Psoas muscle (tissue), 8 donors: ENCODE measurements around the gene RPS6KA2. TPM values are rescaled to one million over a fixed set of nuclear protein-coding genes. Genes with fewer than 3 reads are reported as not detected.

Experiments
- ATAC-seq, 4 donors: fragments of 200-7000 bp; cut with Tn5 transposase; one replicate each; pipeline ENCODE4 v1.9.1; 2020; ENCODE audit warnings: moderate library complexity in 3 of 4, mild to moderate bottlenecking in 2 of 4
- DNase-seq, 2 donors: peaks; one replicate each; pipeline ENCODE4 v3.0.0-alpha.2; 2020
- H3K27ac ChIP-seq: fragments of 200-600 bp; one replicate; pipeline ENCODE4 v1.8.0; 2022
- H3K27me3 ChIP-seq, 3 donors: fragments of 200-600 bp in 1 of 3; one replicate each; pipeline versions ENCODE4 v1.6.1 to v1.8.0; 2013 to 2022; ENCODE audit warnings: low read length in 2 of 3, mild to moderate bottlenecking in 2 of 3, moderate library complexity in 1 of 3; ENCODE audit not compliant: insufficient read depth in 3 of 3
- H3K36me3 ChIP-seq, 2 donors: fragments of 200-600 bp in 1 of 2; one replicate each; pipeline versions ENCODE4 v1.6.1 to v1.8.0; 2013 to 2022; ENCODE audit warnings: low read depth in 1 of 2, mild to moderate bottlenecking in 1 of 2, moderate library complexity in 1 of 2; ENCODE audit not compliant: insufficient read depth in 1 of 2
- H3K4me1 ChIP-seq: fragments of 200-600 bp; one replicate; pipeline ENCODE4 v1.8.0; 2022
- H3K4me3 ChIP-seq: fragments of 200-600 bp; one replicate; pipeline ENCODE4 v1.8.0; 2022; ENCODE audit warnings: mild to moderate bottlenecking
- H3K9me3 ChIP-seq: fragments of 200-600 bp; one replicate; pipeline ENCODE4 v1.8.0; 2022
- WGBS, 3 donors: extraction: QIAGEN DNeasy Blood & Tissue Kit; methylation state at CpG; one replicate each; pipeline versions ENCODE4 v1.1.6 to v1.1.7; 2013; 5-methylcytosine and 5-hydroxymethylcytosine counted together
- intact Hi-C, 2 donors: fragments of 100-400 bp; cut with DNase I; formaldehyde crosslinking; loops; one replicate each; pipeline versions ENCODE4 v1.11.0 to v1.14.2; 2022
- polyA plus RNA-seq, 3 donors: library from polyadenylated mRNA; stranded (reverse); fragments of 200-250 nt; gene quantifications; one replicate each; pipeline ENCODE4 v1.2.3, GENCODE V29; 2013
- total RNA-seq, 4 donors: library from RNA; stranded (reverse); fragmentation: NEBNext Ultra II Directional in 2 of 4; extraction: Animal tissue kit (Norgen Biotek cat#: 25700) in 2 of 4; gene quantifications; one replicate each; pipeline versions ENCODE4 v1.2.1 to v1.2.4, GENCODE V29; 2021 to 2023
- TF ChIP-seq, protein P1 (sequence below): fragments of 200-600 bp; IDR thresholded peaks from one replicate; pipeline ENCODE4 v1.8.0; 2022; ENCODE audit warnings: antibody characterized with exemption
- donor health status: healthy with polysubstance abuse.
- donor health status: DM: no; HTN: no; CAD: no; lungs with moderate emphysema.
- donor health status: Bipolar disorder and iron deficiency.
- donor health status: healthy.
- donor health status: DM: yes; HTN: yes; CAD: no.
- donor health status: DM: no; HTN: no; CAD: no.
- donor health status: DM: no; HTN: no; CAD: no.
- donor health status: DM: yes; HTN: yes; CAD: no.

RPS6KA2 gene
- total and polyA plus RNA-seq, 7 donors: 7.8 to 40.4 (median 20.0) TPM

- Histone ChIP-seq H3K4me1 (no peaks in the 10 kb centered on the region), H3K27ac (no peak overlapping the region), H3K36me3 (no peaks in the 10 kb centered on the region), H3K27me3 (no peaks in the 10 kb centered on the region), H3K4me3 (no peak overlapping the region), H3K9me3 (no peaks in the 10 kb centered on the region)
- ATAC-seq (no peak), DNase-seq (no peak)
- TF ChIP-seq, protein P1, sequence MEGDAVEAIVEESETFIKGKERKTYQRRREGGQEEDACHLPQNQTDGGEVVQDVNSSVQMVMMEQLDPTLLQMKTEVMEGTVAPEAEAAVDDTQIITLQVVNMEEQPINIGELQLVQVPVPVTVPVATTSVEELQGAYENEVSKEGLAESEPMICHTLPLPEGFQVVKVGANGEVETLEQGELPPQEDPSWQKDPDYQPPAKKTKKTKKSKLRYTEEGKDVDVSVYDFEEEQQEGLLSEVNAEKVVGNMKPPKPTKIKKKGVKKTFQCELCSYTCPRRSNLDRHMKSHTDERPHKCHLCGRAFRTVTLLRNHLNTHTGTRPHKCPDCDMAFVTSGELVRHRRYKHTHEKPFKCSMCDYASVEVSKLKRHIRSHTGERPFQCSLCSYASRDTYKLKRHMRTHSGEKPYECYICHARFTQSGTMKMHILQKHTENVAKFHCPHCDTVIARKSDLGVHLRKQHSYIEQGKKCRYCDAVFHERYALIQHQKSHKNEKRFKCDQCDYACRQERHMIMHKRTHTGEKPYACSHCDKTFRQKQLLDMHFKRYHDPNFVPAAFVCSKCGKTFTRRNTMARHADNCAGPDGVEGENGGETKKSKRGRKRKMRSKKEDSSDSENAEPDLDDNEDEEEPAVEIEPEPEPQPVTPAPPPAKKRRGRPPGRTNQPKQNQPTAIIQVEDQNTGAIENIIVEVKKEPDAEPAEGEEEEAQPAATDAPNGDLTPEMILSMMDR: no peak
- 74 to 88% (median 87%) methylated on average over 3 of the region's 3 CpGs for WGBS, 3 donors
- intact Hi-C loops: no loop called here
Measured at GRCh38 chr6:166650047-166650446, 23.0 kb upstream of the RPS6KA2 start.

GRCh38 chr6:166648846-166649245 lies 21.8 kb upstream of the RPS6KA2 start:
- intact Hi-C loops: no loop called here
- Histone ChIP-seq H3K9me3 (peaks cover 1% of the 10 kb centered on the region), H3K36me3 (no peaks in the 10 kb centered on the region), H3K4me1 (no peaks in the 10 kb centered on the region), H3K27ac (no peak overlapping the region), H3K27me3 (no peaks in the 10 kb centered on the region), H3K4me3 (no peak overlapping the region)
- 86 to 94% (median 90%) methylated on average over 9 of the region's 9 CpGs for WGBS, 3 donors
- ATAC-seq: no peak
- TF ChIP-seq, protein P1: no peak
- no peak for DNase-seq

GRCh38 chr6:166647896-166648295 lies 20.8 kb upstream of the RPS6KA2 start:
- Histone ChIP-seq H3K9me3 (peaks cover 7% of the 10 kb centered on the region), H3K27me3 (no peaks in the 10 kb centered on the region), H3K4me1 (no peaks in the 10 kb centered on the region), H3K27ac (no peak overlapping the region), H3K36me3 (no peaks in the 10 kb centered on the region), H3K4me3 (no peak overlapping the region)
- no peak for ATAC-seq
- WGBS, 3 donors: 97 to 99% (median 98%) methylated on average over 11 of the region's 11 CpGs
- intact Hi-C loops: no loop called here
- TF ChIP-seq, protein P1: no peak
- DNase-seq: no peak

DNA sequence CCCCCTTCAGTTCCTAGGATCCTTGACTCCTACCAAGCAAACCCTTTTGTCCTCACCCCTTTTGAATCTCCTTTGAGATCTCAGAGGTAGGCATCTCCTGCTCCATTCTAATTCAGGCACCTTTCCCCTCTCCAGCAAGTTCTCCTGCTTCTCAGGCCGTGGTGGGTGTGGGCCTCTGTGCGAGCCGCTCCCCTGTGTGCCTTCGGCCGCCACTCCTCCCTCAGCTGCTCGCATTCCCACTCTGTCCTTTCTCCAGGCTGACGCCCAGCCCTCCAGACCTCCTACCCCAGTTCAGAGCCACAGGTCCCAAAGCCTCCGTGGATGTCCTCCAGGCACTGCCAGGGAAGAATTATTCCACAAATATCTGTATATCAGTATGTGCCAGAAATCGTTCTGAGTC lies 19.7 kb upstream of the RPS6KA2 start:
- whole genome bisulfite sequencing, 3 donors: 82 to 88% (median 86%) methylated on average over 9 of the region's 9 CpGs
- no peak for ATAC-seq
- TF ChIP-seq, protein P1: no peak

DNA sequence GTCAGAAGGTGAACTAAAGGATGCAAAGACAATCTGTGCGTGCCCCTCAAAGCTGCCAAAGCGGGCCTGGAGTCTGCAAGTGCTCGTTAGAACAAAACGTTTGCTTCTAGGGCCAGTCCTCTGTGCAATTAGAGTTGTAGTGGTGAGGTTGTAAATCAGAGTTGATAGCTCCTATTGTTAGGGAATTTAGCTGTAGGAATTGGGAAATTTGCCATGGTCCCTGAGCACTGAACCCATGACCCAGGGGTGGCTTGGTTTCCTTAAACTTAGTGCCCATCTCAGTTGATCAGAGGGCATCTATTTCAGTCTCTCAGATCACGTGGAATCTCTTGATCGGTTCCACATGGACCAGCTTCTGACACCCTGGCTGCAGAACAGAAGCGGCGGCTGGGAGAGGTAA lies 18.8 kb upstream of the RPS6KA2 start:
- intact Hi-C loops: no loop called here
- DNase-seq: no peak
- H3K9me3 ChIP-seq: peaks cover 7% of the 10 kb centered on the region
- no peaks in the 10 kb centered on the region for H3K36me3 ChIP-seq
- TF ChIP-seq, protein P1: no peak
- no peak for ATAC-seq
- no peaks in the 10 kb centered on the region for H3K27me3 ChIP-seq
- WGBS, 3 donors: 85 to 88% (median 85%) methylated on average over 8 of the region's 8 CpGs
- H3K4me3 ChIP-seq: no peak overlapping the region
- H3K27ac ChIP-seq: no peak overlapping the region
- peaks cover 3% of the 10 kb centered on the region for H3K4me1 ChIP-seq

More for the DNA sequence above, 19.7 kb upstream of the RPS6KA2 start:
- intact Hi-C loops: no loop called here
- Histone ChIP-seq H3K9me3 (peaks cover 7% of the 10 kb centered on the region), H3K27ac (no peak overlapping the region), H3K4me3 (no peak overlapping the region), H3K4me1 (no peaks in the 10 kb centered on the region), H3K36me3 (no peaks in the 10 kb centered on the region), H3K27me3 (no peaks in the 10 kb centered on the region)
- no peak for DNase-seq
